Epithelial cell of proximal tubule (primary cell): ENCODE results near the gene PAH. TPM values are rescaled to one million over a fixed set of nuclear protein-coding genes. Genes with fewer than 3 reads are reported as not detected.

Experiments
- DNase-seq: peaks from one replicate; pipeline ENCODE4 v3.0.0-alpha.2; 2011; ENCODE audit warnings: low read depth
- H3K4me3 ChIP-seq: 2 replicates; pipeline ENCODE4 v1.5.1; 2011; ENCODE audit warnings: low read depth, mild to moderate bottlenecking, low read length
- total RNA-seq: library from RNA; depleted of rRNA; stranded (reverse); fragments of >200 nt; gene quantifications from 2 replicates; pipeline ENCODE4 v1.2.3, GENCODE V29; 2015
- TF ChIP-seq, protein P1 (sequence below): conservative IDR thresholded peaks from 2 replicates; pipeline ENCODE4 v1.5.1; 2012; ENCODE audit warnings: low read depth, mild to moderate bottlenecking, low read length

PAH gene
- total RNA-seq, 1 donor from 2014 or later, result not detected

DNA sequence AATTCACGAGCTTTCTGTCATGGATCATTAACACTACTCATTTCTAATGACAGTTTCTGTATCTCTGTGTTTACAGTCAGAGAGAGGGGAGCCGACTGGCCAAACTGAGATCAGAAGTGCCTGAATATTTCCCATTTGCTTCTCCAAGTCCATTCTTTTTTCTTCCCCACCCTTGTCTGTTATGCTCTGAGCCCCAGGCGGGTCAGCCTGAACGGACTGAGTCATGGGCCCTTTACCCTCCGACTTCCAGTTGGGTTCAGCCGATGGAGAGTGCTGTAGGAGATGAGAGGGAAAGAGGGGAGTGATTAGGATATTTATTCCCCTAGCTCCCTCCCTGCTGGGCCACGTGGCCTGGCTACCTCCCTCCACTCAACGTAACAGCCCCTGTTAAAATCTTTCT is 104.7 kb downstream of the PAH start:
- DNase-seq, result no peak
- TF ChIP-seq, protein P1, sequence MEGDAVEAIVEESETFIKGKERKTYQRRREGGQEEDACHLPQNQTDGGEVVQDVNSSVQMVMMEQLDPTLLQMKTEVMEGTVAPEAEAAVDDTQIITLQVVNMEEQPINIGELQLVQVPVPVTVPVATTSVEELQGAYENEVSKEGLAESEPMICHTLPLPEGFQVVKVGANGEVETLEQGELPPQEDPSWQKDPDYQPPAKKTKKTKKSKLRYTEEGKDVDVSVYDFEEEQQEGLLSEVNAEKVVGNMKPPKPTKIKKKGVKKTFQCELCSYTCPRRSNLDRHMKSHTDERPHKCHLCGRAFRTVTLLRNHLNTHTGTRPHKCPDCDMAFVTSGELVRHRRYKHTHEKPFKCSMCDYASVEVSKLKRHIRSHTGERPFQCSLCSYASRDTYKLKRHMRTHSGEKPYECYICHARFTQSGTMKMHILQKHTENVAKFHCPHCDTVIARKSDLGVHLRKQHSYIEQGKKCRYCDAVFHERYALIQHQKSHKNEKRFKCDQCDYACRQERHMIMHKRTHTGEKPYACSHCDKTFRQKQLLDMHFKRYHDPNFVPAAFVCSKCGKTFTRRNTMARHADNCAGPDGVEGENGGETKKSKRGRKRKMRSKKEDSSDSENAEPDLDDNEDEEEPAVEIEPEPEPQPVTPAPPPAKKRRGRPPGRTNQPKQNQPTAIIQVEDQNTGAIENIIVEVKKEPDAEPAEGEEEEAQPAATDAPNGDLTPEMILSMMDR, result no peak
- H3K4me3 ChIP-seq, result no peak overlapping the region

DNA sequence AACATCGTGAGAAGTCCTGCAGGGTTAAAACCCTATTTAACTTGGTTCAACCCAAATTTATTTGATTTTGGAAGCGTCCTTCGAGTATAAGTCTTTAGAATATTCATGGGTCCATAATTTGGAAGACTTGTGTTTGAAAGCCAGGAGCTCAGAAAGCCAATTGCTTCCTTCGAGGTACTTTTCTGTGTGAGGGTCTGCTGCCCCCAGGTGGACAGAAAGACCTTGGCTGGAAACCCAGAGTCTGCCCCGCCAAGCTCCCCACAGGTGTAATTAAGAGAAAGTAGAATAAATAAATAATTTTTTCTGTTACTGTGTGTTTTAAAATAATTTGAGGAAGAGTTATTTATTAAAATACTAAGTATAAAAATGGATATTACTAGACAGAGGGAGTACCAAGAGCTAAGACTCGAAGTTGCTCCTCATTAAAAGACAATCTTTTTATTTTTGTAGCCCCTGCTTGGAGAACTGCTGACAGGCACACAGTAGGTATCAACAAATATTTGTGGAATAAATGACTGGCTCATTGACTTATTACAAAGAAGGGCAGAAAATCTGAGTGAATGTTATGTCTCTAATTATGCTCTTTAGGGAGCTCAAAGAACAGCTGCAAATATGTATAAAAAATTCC is 105.8 kb downstream of the PAH start:
- no peak overlapping the region for H3K4me3 ChIP-seq
- TF ChIP-seq, protein P1, result peak; percentile 62
- no peak for DNase-seq

DNA sequence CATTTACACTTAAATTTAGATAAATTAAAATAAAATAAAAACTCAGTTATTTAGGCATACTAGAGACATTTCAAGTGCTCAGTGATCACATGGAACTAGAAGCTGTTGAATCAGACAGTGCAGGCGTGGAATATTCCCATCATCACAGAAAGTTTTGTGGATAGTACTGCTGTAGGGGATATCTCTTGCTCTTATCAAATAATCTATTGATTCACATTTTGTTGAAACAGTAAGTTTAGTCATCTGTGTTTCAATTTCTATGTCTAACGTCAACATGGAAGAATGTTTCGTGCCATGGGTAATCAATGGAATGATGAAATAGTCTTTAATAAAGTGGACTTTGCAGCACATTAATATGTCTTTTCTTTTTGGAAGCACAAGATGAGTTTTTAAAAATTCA is 108.6 kb downstream of the PAH start:
- TF ChIP-seq, protein P1, result no peak

DNA sequence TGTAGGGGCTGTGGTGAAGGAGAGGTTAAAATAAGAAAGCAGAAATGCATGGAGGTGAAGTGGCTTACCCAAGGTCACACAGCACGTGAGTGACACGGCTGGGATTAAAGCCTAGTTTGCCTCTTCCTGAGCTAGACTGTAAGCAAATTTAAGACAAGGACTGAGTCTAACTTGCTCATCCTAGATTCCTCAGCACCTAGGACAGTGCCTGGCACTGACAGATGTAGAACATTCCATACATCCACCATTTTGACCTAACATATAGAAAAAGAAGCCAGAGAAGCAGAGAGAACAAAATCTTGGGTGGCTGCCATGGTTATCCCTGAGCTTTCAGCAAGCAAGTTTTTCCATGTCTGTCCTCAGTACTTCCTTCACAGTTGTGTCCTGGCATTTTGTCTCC is 110.5 kb downstream of the PAH start:
- no peak overlapping the region for H3K4me3 ChIP-seq
- TF ChIP-seq, protein P1, result no peak
- DNase-seq, result no peak

More for the DNA sequence above, 108.6 kb downstream of the PAH start:
- DNase-seq, result no peak
- no peak overlapping the region for H3K4me3 ChIP-seq

DNA sequence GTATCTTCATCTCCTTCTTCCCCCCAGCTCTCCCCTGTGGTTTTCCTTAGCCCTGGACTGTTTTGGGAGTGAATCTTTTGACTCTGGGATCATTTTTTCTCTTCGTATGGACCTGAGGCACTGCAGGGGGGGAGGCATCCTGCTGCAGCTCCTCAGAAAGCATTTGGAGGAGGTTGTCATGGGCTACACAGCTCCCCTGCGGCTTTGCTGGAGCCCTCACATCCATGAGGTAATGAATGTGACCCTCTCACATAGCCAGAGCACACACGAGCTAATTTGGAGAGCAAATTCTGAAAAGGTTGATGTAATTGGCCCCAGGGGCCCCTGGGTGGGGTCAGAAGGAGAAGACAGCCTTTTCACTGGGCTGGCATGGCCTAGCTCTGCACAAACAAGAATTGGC is 110.9 kb downstream of the PAH start:
- H3K4me3 ChIP-seq, result no peak overlapping the region
- TF ChIP-seq, protein P1, result no peak
- no peak for DNase-seq

DNA sequence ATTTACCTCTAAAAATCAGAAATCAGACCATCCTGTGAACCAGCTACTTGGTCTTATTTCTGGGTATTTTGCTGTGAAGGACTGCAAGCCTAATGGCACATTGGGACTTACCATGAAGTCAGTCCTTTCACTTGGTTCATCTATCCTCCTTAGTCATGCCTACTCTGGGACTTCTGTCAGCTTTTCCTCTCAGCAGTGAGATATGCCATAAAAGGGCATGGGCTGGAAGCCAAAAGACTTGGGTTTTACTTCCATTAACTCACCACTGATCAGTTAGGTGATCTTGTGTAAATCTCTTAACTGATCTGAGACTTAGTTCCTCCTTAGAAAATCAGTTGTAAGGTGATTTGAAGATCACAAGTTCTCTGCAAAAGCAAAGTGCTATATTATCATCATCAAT is 116.5 kb downstream of the PAH start:
- no peak overlapping the region for H3K4me3 ChIP-seq
- TF ChIP-seq, protein P1, result no peak
- DNase-seq, result no peak

DNA sequence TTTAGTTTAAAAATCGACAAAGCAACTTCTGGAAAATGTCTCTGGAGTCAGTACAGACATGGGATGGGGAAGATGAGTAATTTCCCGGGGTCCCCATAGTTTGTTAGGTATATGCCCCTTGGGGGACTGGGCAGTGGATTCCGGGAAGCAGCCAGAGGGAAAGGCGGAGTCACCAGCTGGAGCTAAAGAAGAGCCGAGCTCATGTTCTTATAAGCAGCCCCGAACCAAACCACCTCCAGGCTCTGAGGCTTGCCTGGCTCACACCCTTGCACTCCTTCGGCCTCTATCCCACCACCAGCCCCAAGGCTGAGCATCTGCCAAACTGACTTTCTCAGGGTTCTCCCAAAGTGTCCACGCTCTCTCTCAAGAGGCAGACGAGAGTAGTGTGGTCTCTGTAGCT is 117.8 kb downstream of the PAH start:
- TF ChIP-seq, protein P1, result no peak
- DNase-seq, result no peak
- H3K4me3 ChIP-seq, result no peak overlapping the region
